Right renal cortex interstitium (tissue), 3 donors: ENCODE results near the gene MB. TPM values are rescaled to one million over a fixed set of nuclear protein-coding genes. Genes with fewer than 3 reads are reported as not detected.
A peak's percentile ranks its signal among the peaks of the same experiment; 100 is the strongest.
"Not testable (repeated sequence)": the region's sequence is repeated elsewhere in the genome, so short reads cannot be mapped to it uniquely, and the experiment has no call there.

Experiments used
- DNase-seq, 3 donors: peaks; one replicate each; pipeline ENCODE4 v3.0.0-alpha.2; 2013; ENCODE audit warnings: low read depth in 3 of 3, low spot score in 2 of 3
- polyA plus RNA-seq, 3 donors: library from polyadenylated mRNA; unstranded; fragments of 120-200 nt; gene quantifications; one replicate each; pipeline ENCODE4 v1.2.1, GENCODE V29; 2013; ENCODE audit not compliant: insufficient read length in 3 of 3

The MB gene
- polyA plus RNA-seq, 3 donors = 0.22 to 1.9 TPM; not detected in 1

GRCh38 chr22:35638410-35638809, 21.3 kb upstream of the MB start:
- no peak for DNase-seq

- no peak for DNase-seq
These were observed 20.9 kb upstream of the MB start for GRCh38 chr22:35638001-35638400.

- no peak for DNase-seq
These were observed 20.1 kb upstream of the MB start for GRCh38 chr22:35637254-35637653.

GRCh38 chr22:35634943-35635540, 17.9 kb upstream of the MB start:
- DNase-seq = no peak

GRCh38 chr22:35634015-35634414, 16.9 kb upstream of the MB start:
- DNase-seq = no peak

GRCh38 chr22:35633520-35633919, 16.4 kb upstream of the MB start:
- DNase-seq = no peak

- no peak for DNase-seq
These were observed 15.8 kb upstream of the MB start for GRCh38 chr22:35632935-35633334.

- DNase-seq = no peak
These were observed 14.5 kb upstream of the MB start for GRCh38 chr22:35631597-35631996.

- DNase-seq = no peak
These were observed 13.8 kb upstream of the MB start for GRCh38 chr22:35630891-35631290.

- DNase-seq = no peak
These were observed 13.3 kb upstream of the MB start for GRCh38 chr22:35630387-35630793.

- DNase-seq = no peak
These were observed 12.5 kb upstream of the MB start for GRCh38 chr22:35629406-35630216.

- DNase-seq = no peak
These were observed 11.6 kb upstream of the MB start for GRCh38 chr22:35628732-35629131.

GRCh38 chr22:35627267-35628041, 10.3 kb upstream of the MB start:
- peak in 1 of 3 donors; percentile 74 for DNase-seq

- no peak for DNase-seq
These were observed 8.8 kb upstream of the MB start for GRCh38 chr22:35625763-35626432.

GRCh38 chr22:35624547-35624946, 7.4 kb upstream of the MB start:
- no peak for DNase-seq

GRCh38 chr22:35623885-35624284, 6.8 kb upstream of the MB start:
- not testable (repeated sequence) for DNase-seq

GRCh38 chr22:35622191-35622913, 5.2 kb upstream of the MB start:
- DNase-seq = no peak

- no peak for DNase-seq
These were observed 4.3 kb upstream of the MB start for GRCh38 chr22:35621451-35621850.

- peak in 1 of 3 donors; percentile 44 for DNase-seq
These were observed 3.6 kb upstream of the MB start for GRCh38 chr22:35620624-35621251.
